GM12801 (cell line): ENCODE data around the gene MPDU1.

Experiments
- TF ChIP-seq, protein P1 (sequence below): IDR thresholded peaks from one replicate; pipeline ENCODE4 v1.5.1; 2011; ENCODE audit warnings: control low read depth; ENCODE audit not compliant: insufficient read length; ENCODE audit errors: extremely low read depth

MPDU1 gene

DNA sequence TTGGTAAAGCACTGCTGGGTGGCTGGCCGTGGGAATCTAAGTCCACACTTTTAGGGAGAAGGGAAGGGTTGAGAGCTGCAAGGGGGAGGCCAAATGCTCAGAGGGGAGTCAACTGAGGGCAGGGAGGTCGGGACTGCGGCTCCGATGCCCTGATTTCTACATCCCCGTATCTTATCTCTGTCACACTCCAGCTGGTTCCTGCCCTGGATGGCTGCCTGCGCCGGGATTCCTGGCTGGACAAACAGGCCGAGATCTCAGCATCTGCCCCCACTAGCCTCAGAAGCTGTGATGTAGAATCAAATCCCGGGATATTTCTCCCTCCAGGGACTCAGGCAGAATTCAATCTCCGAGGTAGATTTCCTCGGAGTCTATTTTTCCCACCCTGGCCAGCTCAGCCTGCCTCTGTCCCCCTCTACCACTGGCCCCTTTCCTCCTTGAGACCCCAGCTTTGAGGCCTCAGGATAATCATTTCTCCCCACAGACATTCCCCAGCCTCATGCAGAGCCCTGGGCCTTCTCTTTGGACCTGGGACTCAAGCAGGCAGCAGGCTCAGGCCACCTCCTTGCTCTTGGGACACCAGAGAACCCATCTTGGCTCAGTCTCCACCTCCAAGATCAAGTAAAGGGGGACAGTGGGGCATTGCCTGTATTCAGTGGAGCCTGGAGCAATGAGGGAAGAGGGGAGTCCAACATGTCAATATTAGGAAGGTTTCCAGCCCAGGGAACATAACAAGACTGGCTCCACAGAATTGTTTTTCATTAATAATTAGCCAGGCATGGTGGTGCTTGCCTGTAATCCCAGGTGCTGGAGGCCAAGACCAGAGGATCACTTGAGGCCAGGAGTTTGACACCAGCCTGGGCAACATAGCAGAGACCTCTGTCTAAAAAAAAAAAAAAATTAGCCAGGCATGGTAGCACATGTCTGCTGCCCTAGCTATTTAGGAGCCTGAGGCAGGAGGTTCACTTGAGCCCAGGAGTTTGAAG, 48.0 kb downstream of the MPDU1 start:
- TF ChIP-seq, protein P1, sequence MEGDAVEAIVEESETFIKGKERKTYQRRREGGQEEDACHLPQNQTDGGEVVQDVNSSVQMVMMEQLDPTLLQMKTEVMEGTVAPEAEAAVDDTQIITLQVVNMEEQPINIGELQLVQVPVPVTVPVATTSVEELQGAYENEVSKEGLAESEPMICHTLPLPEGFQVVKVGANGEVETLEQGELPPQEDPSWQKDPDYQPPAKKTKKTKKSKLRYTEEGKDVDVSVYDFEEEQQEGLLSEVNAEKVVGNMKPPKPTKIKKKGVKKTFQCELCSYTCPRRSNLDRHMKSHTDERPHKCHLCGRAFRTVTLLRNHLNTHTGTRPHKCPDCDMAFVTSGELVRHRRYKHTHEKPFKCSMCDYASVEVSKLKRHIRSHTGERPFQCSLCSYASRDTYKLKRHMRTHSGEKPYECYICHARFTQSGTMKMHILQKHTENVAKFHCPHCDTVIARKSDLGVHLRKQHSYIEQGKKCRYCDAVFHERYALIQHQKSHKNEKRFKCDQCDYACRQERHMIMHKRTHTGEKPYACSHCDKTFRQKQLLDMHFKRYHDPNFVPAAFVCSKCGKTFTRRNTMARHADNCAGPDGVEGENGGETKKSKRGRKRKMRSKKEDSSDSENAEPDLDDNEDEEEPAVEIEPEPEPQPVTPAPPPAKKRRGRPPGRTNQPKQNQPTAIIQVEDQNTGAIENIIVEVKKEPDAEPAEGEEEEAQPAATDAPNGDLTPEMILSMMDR = no peak

DNA sequence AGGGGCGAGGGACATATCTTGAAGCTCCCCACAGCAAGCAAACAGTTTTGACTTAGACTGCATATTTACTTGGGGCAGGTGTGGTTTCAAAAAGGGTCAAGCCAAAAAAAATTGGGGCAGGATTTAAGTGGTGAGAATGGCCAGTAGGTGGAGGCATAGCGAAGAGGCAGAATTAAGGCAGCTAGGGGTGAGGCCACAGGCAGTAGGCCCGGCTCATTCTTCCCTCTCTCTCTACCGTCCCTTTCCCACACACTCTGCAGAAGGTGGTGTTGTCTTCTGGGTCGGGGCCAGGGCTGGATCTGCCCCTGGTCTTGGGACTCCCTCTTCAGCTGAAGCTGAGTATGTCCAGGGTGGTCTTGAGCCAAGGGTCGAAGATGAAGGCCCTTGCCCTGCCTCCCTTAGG, 48.8 kb downstream of the MPDU1 start:
- TF ChIP-seq, protein P1 = no peak

DNA sequence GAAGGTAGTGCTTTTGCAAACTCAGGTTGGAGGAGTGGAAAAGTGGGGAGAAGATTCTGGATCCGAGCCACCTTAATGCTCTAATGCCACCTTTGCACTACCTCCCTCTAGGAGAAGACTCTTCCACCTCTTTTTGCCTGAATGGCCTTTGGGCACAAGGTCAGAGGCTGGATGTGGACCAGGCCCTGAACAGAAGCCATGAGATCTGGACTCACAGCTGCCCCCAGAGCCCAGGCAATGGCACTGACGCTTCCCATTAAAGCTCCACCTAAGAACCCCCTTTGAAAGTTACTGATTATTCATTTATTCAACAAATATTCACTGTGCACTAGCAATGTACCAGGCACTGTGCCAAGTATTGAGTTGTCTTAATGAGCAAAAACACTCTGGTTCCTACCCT, 49.4 kb downstream of the MPDU1 start:
- TF ChIP-seq, protein P1 = no peak

- TF ChIP-seq, protein P1 = no peak
These were observed 50.7 kb downstream of the MPDU1 start for GRCh38 chr17:7634384-7634783.

DNA sequence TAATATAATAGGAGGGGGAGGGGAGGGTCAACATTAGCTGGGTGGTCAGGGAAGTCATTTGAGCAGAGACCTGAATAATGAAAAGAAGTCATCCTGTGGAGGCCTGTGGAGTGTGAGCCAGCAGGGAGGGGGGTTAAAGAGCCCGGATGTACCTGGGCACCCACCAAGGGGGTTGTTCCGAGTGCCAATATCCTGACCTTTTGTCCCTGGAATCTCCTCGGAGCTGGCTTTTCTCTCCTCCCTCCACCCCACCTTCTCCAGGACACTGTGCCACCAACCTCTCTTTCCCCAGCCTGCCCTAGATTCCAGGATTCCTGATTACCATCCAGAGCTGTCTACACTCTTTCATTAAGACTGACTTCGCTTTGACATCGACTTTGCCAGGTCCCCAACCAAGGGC, 52.5 kb downstream of the MPDU1 start:
- TF ChIP-seq, protein P1 = no peak
